ENCODE measurements around the gene ZNF415. TPM values are rescaled to one million over a fixed set of nuclear protein-coding genes. Genes with fewer than 3 reads are reported as not detected.

ZNF415 gene
- total and polyA plus RNA-seq, 11 donors = 12.8 to 38.6 (median 20.9) TPM

- ATAC-seq (peak in 1 of 4 donors; percentile 37), DNase-seq (no peak)
- Histone ChIP-seq H3K27me3 (no peaks in the 10 kb centered on the region), H3K4me3 (no peak overlapping the region), H3K9me3 (no peaks in the 10 kb centered on the region), H3K4me1 (peaks cover 0 to 54% (median 8%) of the 10 kb centered on the region in 12 donors), H3K36me3 (peaks cover 0 to 54% (median 33%) of the 10 kb centered on the region in 9 donors), H3K27ac (peak overlapping the region in 9 of 12 donors; percentile 2 to 65 (median 23))
- 68 to 72% (median 69%) methylated on average over 28 to 29 of the region's 29 CpGs for WGBS, 4 donors
- intact Hi-C loops (cut with DNase I) = no loop called here
- TF ChIP-seq POLR2A (IDR thresholded peaks at IDR 0.05) (no peak), CTCF (IDR thresholded peaks at IDR 0.05) (no peak)
These were observed 37.7 kb downstream of the ZNF415 start for GRCh38 chr19:53094754-53095575.

GRCh38 chr19:53092723-53093122 is 40.0 kb downstream of the ZNF415 start:
- Histone ChIP-seq H3K27ac (no peak overlapping the region), H3K4me1 (peaks cover 0 to 48% (median 11%) of the 10 kb centered on the region in 12 donors), H3K4me3 (no peak overlapping the region), H3K36me3 (peaks cover 0 to 61% (median 41%) of the 10 kb centered on the region in 9 donors), H3K9me3 (no peaks in the 10 kb centered on the region), H3K27me3 (no peaks in the 10 kb centered on the region)
- TF ChIP-seq CTCF (IDR thresholded peaks at IDR 0.05) (no peak), POLR2A (IDR thresholded peaks at IDR 0.05) (no peak)
- ATAC-seq (no peak), DNase-seq (no peak)
- intact Hi-C loops (cut with DNase I) = no loop called here
- 0 to 94% (median 30%) methylated on average over 1 of the region's 1 CpG for WGBS, 4 donors

- peak overlapping the region in 1 of 12 donors; percentile 51 for H3K27ac ChIP-seq
- H3K4me1 ChIP-seq = peaks cover 0 to 54% (median 9%) of the 10 kb centered on the region in 12 donors
- H3K4me3 ChIP-seq = no peak overlapping the region
- H3K9me3 ChIP-seq = no peaks in the 10 kb centered on the region
- no peak for ATAC-seq
- no peak for DNase-seq
- H3K36me3 ChIP-seq = peaks cover 0 to 66% (median 44%) of the 10 kb centered on the region in 9 donors
- 81 to 90% (median 88%) methylated on average over 19 of the region's 19 CpGs for WGBS, 4 donors
- H3K27me3 ChIP-seq = no peaks in the 10 kb centered on the region
- intact Hi-C loops (cut with DNase I) = no loop called here
- TF ChIP-seq CTCF (IDR thresholded peaks at IDR 0.05) = no peak
- TF ChIP-seq POLR2A (IDR thresholded peaks at IDR 0.05) = no peak
These were observed 41.1 kb downstream of the ZNF415 start for GRCh38 chr19:53091413-53092254.

GRCh38 chr19:53088091-53088490 is 44.6 kb downstream of the ZNF415 start:
- 70 to 75% (median 72%) methylated on average over 6 of the region's 6 CpGs for WGBS, 4 donors
- TF ChIP-seq POLR2A (IDR thresholded peaks at IDR 0.05) (no peak), CTCF (IDR thresholded peaks at IDR 0.05) (no peak)
- Histone ChIP-seq H3K36me3 (peaks cover 0 to 94% (median 74%) of the 10 kb centered on the region in 9 donors), H3K4me3 (no peak overlapping the region), H3K9me3 (no peaks in the 10 kb centered on the region), H3K27me3 (no peaks in the 10 kb centered on the region), H3K27ac (peak overlapping the region; percentile 30 to 94 (median 77)), H3K4me1 (peaks cover 0 to 34% (median 5%) of the 10 kb centered on the region in 12 donors)
- DNase-seq (no peak), ATAC-seq (peak in 1 of 4 donors; percentile 62)
- intact Hi-C loops (cut with DNase I) = no loop called here
